GM18505 (cell line): ENCODE results near the gene KRI1.
"Not testable (repeated sequence)": the region's sequence is repeated elsewhere in the genome, so short reads cannot be mapped to it uniquely, and the experiment has no call there.

Experiments
- ATAC-seq: cut with Tn5 transposase; IDR thresholded peaks from one replicate; pipeline ENCODE4 v1.9.1; 2021; ENCODE audit not compliant: unreplicated experiment
- POLR2A ChIP-seq: IDR thresholded peaks from 4 replicates; pipeline ENCODE4 v1.6.1; 2011; ENCODE audit warnings: borderline replicate concordance; ENCODE audit not compliant: insufficient read depth, insufficient read length; ENCODE audit errors: extremely low read depth

The KRI1 gene

GRCh38 chr19:10586396-10586795, 20.6 kb upstream of the KRI1 start:
- no peak for TF ChIP-seq POLR2A
- no peak for ATAC-seq

DNA sequence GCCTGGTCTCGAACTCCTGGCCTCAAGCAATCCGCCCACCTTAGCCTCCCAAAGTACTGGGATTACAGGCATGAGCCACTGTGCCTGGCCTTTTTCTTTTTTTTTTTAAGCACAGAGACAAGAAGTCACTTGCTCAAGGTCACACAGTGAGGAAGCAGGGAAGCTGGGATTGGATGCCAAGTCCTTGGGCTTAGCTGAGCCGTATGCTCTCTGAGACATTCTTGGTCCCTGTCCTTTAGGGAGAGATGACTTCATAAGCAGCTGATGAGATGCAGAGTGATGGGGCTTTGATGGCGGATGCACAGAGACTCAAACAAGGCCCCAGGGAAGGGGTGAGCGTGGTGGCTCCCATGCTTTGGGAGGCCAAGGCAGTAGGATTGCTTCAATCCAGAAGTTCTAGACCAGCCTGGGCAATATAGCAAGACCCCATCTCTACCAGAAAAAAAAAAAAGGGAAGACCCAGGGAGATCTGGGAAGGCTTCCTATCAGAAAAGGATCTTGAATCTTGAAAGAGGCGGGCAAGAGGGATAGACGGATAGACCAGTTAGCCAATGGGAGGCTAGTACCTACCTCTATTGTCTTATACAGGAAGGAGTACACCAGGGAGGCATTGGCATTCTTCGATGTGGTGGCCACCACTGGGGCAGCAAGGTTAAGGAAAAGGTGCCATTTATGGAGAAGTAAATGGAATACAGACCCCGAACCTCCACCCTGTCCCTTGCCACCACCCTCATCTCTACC, 17.4 kb upstream of the KRI1 start:
- no peak for ATAC-seq
- no peak for TF ChIP-seq POLR2A

DNA sequence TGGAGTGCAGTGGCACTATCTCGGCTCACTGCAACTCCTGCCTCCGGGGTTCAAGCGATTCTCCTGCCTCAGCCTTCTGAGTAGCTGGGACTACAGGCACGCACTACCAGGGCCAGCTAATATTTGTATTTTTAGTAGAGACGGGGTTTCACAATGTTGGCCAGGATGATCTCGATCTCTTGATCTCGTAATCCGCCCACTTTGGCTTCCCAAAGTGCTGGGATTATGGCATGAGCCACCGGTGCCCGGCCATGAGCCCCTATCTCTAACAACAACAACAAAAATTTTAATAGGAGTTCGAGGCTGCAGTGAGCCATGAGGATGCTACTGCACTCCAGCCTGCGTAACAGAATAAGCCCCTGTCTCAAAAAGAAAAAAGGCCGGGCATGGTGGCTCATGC, 16.3 kb upstream of the KRI1 start:
- ATAC-seq = no peak
- no peak for TF ChIP-seq POLR2A

- no peak for TF ChIP-seq POLR2A
- ATAC-seq = no peak
These were observed 15.3 kb upstream of the KRI1 start for GRCh38 chr19:10580979-10581631.

DNA sequence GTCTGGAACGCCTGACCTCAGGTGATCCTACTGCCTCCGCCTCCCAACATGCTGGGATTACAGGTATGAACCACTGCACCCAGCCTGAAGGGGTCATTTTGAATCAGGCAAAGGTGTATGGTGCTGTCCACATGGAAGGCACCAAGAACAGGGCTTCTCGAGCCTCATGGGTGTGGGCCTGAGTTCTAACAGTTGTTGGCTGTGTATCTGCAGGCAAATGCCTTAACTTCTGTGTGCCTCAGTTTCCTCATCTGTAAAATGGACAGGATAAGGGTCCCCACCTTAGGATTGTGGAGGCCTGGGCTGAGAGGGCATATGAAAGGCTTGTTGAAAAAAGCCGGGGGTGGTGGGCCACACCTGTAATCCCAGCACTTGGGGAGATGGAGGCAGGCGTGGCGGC, 12.1 kb upstream of the KRI1 start:
- ATAC-seq = no peak
- no peak for TF ChIP-seq POLR2A

DNA sequence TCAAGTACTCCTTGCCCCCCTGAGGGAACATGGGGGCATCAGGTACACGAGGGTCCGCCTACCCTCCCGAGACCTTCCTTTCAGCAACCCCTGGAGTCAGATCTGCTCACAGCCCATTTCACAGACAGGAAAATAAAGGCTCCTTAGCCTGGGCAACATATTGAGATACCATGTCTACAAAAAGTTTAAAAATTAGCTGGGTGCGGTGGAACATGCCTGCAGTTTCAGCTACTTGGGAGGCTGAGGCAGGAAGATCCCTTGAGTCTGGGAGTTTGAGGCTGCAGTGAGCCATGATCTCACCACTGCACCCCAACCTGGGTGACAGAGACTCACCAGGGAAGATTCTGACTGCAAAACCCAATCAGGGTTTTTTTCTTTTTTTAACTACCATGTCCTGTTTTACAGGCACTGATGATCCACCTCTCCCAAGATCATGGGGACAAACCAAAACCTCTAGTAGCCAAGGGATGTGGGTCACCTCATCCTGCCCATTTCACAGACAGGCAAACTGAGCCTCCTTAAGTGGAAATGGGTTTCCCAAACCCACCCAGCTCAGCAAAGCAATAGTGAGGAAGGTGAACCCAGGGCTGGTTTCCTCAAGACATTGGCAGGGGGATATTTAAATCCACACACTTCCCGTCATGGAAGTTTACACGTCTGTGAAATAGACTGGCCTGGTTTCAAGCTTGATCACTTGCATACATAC, 9.4 kb upstream of the KRI1 start:
- TF ChIP-seq POLR2A = no peak
- ATAC-seq = no peak

DNA sequence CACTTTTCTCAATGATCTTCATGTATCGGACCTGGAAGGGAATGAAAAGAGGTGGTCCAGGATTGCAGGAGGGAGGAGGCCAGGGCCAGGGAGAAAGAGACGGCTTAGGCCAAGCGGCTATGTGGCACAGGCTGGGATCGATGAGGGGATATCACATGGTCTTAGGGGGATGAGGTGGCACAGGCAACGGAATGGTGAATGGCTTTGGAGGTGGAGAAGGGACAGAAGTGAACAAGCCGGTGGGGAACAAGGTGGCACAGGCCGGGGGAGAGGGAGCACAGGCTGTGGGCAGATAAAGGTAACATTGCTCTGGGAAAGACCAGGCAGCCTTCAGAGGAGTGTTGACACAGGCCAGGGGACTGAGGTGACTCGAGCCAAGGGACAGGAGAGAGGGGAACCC, 8.7 kb upstream of the KRI1 start:
- no peak for TF ChIP-seq POLR2A

GRCh38 chr19:10573793-10574192, 8.0 kb upstream of the KRI1 start:
- not testable (repeated sequence) for ATAC-seq

More for the DNA sequence above, 8.7 kb upstream of the KRI1 start:
- ATAC-seq = no peak

- TF ChIP-seq POLR2A = peak; percentile 56
- peak; percentile 55 for ATAC-seq
These were observed 3.2 kb upstream of the KRI1 start, which contains the start of gene CDKN2D for GRCh38 chr19:10568826-10569651. Gene CDKN2D, minus strand, starts transcription at chr19:10568979. Its CDS starts 326 bp downstream, at chr19:10568653.

GRCh38 chr19:10568062-10568825, 2.4 kb upstream of the KRI1 start:
- peak; percentile 13 for ATAC-seq
- no peak for TF ChIP-seq POLR2A

DNA sequence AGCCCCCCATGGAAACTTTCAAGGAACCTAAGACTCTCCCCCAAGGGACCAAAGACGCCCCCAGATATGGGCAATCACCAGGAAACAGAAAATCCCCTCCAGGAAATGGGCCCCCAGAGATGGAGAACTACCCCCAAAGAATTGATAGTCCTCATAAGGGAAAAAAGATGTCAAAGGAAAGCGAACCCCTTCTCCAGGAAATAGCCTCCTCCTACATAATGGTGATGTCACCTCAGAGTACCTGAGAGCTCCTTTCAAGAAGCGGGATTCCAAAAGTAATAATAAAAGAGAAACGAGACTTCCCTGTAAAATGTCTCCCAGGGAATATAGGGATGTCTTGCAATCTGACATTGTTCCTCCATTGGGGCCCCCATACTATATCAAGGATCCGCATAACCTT, 1.8 kb upstream of the KRI1 start:
- ATAC-seq = no peak
- no peak for TF ChIP-seq POLR2A

DNA sequence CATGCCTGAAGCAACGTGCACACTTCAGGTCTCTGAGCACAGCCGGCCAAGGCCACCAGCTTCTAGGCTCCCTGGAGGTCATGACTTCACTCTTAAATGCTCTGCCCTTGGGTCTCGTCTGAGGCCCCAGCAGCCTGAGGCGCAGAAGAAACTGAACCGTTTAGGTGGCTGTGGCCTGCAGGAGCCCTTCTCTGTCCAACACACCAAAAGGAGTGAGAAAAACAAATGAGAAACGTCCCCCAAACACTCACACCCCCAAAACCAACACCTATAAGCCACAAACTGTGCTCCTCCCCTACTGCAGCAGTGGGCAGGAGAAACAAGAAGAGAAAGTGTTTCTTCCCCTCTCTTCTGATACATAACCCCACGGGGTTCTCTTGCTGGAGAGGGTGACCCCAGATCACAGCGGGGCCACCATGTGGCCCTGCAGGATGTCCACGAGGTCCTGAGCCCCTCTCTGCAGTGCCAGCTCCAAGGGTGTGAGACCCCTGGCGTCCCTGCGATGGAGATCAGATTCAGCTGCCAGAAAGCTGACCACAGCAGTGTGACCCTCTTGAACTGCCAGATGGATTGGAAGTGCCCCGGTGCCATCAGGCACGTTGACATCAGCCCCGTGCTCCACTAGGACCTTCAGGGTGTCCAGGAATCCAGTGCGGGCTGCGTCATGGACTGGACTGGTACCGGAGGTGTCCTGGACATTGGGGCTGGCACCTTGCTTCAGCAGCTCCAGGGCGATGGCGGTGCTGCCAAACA, 1.0 kb upstream of the KRI1 start:
- ATAC-seq = no peak

DNA sequence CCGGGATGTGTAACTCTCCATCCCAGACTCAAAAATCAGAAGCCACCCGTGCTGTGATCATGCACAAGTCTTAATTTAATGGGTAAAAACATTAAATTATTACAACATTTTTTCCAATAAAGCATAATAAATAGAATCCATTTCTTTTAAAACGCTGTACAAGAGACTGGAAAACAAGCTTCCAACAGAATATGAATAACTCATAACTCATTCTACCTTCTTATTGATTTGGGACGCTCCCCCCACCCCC, 523 bp upstream of the KRI1 start:
- no peak for ATAC-seq
- TF ChIP-seq POLR2A = no peak

More for the DNA sequence above, 1.0 kb upstream of the KRI1 start:
- peak; percentile 65 for TF ChIP-seq POLR2A
